NCI-H510A (cell line): ENCODE data around the gene SHTN1.

Experiments used
- DNase-seq: peaks from one replicate; lab custom pipeline; 2025; lab: John Stamatoyannopoulos, UW

Gene SHTN1

DNA sequence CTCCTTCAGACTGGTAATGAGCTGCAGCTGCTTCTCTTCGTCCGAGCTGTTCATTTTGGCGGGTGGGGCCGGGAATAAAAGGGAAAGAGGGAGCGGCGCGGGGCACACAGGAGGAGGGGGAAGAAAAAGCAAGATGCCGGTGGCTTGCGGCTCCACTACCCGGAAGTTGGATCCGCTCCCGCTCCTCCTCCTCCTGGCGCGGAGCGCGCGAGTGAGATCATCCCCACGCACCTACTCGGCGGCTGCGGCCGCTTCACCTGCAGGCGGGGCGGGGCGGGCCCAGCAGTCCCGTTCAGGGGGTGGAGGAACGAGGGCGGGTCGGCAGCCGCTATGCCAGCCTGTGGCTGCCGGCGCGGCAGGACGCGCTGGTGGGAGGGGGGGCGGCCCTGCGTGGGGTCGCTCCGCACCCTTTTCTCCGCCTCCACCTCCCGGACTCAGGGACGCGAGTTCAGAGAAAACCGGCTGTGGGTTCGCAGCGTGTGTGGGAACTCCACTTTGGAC is at the start of gene SHTN1:
Gene SHTN1 (minus strand): TSS at position 162 of the 501 bp plus-strand sequence. CDS start 108 bp downstream, at position 54.
- peak; percentile 77 for DNase-seq

- DNase-seq: no peak
Observed at GRCh38 chr10:117053482-117053881, 48.5 kb upstream of the SHTN1 start.

GRCh38 chr10:117047947-117048346 is 43.0 kb upstream of the SHTN1 start:
- DNase-seq: no peak

DNA sequence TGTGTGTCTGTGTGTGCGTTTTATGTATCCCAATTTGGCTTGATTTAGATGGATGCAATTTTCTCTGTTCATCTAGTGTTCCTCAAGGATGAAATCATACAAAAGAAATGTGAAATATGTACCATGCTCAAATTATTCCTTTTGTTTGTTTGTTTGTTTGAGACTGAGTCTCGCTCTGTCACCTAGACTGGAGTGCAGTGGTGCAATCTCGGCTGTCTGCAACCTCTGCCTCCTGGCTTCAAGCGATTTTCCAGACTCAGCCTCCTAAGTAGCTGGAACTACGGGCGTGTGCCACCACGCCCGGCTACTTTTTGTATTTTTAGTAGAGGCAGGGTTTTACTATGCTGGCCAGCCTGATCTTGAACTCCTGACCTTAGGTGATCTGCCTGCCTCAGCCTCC is 11.3 kb upstream of the SHTN1 start:
- DNase-seq: no peak

GRCh38 chr10:117014835-117015234 is 9.8 kb upstream of the SHTN1 start:
- no peak for DNase-seq

DNA sequence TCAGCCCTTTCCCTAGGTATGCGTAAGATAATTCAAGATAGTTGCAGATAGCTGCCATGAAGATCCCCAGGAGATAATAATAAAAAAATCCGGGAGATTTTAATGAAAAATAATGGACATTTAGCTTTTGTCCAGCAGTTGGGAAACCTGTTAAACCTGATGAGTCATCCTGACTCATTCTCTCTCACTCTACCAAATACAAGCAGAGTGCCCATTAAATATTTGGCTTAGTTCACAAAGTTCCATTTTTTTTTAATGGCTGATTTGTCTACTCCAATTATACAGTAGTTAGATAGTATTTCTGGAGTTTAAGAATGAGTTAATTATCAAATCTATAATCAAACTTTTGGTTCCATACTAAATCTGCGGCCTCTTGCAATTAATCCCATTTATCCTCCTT is 2.1 kb upstream of the SHTN1 start:
- DNase-seq: no peak

GRCh38 chr10:117005527-117006055 is 604 bp upstream of the SHTN1 start:
- peak; percentile 45 for DNase-seq

DNA sequence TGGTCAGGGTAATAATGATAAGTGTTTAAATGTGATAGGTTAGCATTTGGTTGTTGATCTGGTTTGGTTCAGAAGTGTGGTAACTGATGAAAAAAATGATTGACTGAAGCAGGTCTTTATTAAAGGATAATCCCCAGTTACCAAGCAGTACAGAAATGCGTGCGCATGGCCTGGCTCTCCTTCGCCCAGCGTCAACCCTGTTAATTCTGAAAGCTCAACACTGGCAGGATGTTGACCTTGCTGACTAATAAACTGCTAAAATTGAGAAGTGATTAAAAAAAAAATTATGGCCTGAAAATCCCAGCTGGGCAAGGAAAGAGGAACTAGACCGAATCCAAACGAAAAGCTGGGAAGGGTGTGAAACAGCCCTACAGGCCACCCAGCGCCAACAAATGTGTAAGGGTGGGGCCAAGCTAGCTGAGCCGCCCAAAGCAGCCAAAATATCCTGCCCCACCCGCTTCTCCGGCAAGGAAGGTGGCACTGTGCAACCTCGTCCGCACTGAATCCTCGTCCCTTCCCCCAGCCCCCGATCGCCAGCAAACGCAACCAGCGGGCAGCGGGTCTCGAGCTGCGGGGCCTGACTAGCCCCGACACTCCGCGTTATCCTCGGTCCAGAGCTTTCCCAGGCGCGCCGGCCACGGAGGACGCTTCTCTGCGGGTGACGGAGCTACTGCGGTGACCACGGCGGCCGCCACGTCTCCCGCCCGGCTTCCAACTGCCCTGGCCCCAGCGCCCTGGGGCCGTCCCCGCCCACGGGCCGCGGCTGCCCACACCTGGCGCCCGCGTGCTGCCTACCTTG is 561 bp downstream of the SHTN1 start:
- peak; percentile 41 for DNase-seq

- DNase-seq: no peak
Observed at GRCh38 chr10:117003336-117003735, 1.7 kb downstream of the SHTN1 start.

DNA sequence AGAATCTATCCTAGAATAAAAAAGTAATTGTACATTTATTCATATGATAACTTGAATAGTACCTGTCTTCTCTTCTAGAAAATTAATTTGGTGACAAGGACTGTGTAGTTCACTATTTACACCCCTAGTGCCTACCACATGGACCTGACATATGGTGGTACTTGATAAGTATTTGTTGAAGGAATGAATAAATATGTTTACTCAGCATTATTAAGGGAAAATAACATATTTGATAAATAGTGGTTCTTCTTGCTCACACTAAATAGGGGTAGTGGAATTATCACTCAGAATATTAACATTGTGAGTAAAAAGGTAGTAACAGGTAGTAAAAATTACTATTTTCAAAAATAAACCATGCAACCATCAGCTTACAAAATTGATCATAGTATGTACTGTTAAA is 2.8 kb downstream of the SHTN1 start:
- no peak for DNase-seq

GRCh38 chr10:117001144-117001543 is 3.8 kb downstream of the SHTN1 start:
- no peak for DNase-seq

DNA sequence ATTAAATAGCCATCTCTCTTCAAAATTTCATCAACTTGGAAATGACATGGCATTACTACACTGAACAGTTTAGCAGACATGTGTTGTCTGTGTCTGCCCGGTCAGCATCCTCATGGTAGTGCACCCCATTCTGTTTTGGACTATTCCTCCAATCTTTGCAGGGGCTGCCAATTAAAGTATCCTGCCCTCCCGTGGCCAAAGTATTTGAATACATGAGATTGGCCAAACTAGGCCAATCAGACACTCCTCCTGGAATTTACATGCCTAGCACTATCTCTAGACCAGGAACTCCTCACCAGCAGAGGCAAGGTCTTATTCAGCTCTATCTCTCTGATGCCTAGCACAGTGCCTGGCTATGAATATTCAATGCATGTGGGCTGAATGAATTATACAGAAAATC is 4.4 kb downstream of the SHTN1 start:
- DNase-seq: no peak

- DNase-seq: no peak
Observed at GRCh38 chr10:116998172-116998571, 6.8 kb downstream of the SHTN1 start.

- DNase-seq: no peak
Observed at GRCh38 chr10:116997015-116997414, 8.0 kb downstream of the SHTN1 start.

GRCh38 chr10:116995648-116996047 is 9.3 kb downstream of the SHTN1 start:
- no peak for DNase-seq

GRCh38 chr10:116994113-116994890 is 10.7 kb downstream of the SHTN1 start:
- no peak for DNase-seq

DNA sequence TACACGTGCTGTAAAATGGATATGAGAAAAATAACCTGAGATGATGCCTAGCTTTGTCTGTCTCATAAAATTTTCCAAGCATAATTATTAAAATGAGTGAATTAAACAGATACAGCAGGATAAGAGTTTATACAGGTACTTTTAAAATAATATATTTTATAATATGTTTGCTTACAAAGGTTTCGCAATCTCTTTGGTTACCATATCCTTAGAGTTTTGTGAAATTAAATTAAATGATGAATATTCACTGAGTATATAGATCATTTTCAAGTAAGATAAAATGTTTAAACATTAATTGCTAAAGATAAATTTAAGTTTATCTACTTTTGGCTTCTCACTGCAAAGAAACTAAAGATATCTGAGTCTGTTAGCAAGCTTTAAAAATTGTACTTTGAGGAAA is 11.4 kb downstream of the SHTN1 start:
- DNase-seq: no peak

- no peak for DNase-seq
Observed at GRCh38 chr10:116992183-116992582, 12.8 kb downstream of the SHTN1 start.

GRCh38 chr10:116990276-116990800 is 14.6 kb downstream of the SHTN1 start:
- no peak for DNase-seq

- no peak for DNase-seq
Observed at GRCh38 chr10:116989439-116989838, 15.5 kb downstream of the SHTN1 start.

DNA sequence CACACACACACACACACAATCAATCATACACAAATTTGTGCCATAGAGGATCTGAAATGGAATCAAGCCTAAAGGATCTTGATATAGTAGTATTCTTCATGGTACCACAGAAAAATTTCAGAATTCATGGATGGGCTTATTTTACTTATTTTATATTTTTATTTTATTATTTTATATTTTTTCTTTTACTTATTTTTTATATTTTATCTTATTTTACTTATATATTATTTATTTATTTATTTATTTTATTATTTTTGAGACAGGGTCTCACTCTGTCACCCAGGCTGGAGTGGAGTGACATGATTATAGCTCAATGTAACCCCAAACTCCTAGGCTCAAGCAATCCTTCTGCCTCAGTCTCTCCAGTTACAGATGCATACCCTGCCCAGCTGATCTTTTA is 16.7 kb downstream of the SHTN1 start:
- no peak for DNase-seq

- no peak for DNase-seq
Observed at GRCh38 chr10:116985611-116986010, 19.4 kb downstream of the SHTN1 start.
